Measurements from ENCODE around the gene ASTE1.
"Not testable (repeated sequence)": the region's sequence is repeated elsewhere in the genome, so short reads cannot be mapped to it uniquely, and the experiment has no call there.

The ASTE1 gene

GRCh38 chr3:131008326-131008725 is 18.3 kb downstream of the ASTE1 start:
- no peak for DNase-seq (ENCODE audit: low read depth in 2 of 2)

DNA sequence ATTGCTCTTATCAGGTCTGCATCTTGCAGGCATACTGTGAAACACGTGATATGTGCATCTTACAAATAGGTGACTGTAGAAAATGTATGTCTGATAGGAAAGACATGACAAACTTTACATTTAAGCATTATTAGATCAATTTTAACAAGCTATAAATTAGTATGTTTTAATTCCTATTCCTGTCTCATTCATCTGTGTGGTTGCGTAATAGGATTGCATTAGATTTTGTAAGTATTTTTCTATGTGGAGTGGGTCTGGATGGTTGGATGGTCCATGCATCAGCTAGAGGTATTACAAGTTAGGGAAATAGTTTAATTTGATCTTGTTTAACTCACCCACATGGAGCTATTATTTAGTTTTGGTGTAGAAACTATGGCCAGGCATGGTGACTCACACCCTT is 18.8 kb downstream of the ASTE1 start:
- no peak for DNase-seq (ENCODE audit: low read depth in 2 of 2)

DNA sequence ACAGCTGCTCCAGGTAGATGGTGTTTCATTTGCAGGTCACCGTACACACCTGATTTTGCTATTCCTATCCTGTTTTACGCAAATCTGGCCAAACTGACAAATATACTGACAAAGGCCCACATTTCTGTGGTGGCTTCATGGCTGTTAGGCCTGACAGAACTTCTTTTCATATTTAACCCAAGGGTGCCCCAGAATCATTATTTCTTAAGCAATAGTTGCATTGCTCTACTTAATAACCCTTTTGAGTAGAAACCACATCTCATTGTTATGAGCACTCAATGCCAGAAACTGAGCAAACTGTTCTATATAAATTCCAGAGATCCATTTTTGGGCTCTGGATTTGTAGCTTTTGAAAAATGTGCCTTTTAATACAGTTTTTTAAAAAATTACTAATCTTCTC is 19.4 kb downstream of the ASTE1 start:
- DNase-seq (ENCODE audit: low read depth in 2 of 2) = no peak

- DNase-seq (ENCODE audit: low read depth in 2 of 2) = no peak
Measured at GRCh38 chr3:131004603-131005002, 22.0 kb downstream of the ASTE1 start.

DNA sequence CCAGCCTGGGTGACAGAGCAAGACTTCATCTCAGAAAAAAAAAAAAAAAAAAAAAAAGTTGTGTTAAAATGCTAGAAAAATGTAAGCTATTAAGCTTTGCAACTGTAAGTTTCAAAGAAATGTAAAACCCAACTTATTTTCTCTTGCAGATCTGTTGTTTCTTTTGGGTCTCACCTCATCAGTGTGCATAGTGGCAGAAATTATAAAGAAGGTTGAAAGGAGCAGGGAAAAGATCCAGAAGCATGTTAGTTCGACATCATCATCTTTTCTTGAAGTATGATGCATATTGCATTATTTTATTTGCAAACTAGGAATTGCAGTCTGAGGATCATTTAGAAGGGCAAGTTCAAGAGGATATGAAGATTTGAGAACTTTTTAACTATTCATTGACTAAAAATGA is 25.6 kb downstream of the ASTE1 start:
- DNase-seq (ENCODE audit: low read depth in 2 of 2) = no peak

GRCh38 chr3:130997289-130997688 is 29.3 kb downstream of the ASTE1 start:
- no peak for DNase-seq (ENCODE audit: low read depth in 2 of 2)

GRCh38 chr3:130992344-130992743 is 34.3 kb downstream of the ASTE1 start:
- DNase-seq (ENCODE audit: low read depth in 2 of 2) = no peak

DNA sequence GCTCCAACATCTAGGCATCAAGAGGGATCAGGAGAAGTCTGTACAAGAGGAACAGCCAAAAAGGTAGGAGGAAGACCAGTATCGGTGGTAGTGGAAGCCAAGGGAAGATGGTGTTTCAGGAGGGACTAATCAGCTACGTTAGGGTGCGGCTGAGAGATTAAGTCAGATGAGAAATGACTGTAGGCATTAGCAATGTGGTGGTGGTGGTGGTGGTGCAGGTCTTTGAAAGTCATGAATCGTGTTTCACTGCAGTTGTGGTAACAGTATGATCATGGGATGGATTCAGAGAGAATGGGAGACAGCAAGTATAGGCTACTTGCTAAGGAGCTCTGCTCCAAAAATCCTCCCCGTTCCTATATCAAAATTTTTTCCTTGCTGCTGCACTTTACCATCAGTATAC is 35.5 kb downstream of the ASTE1 start:
- DNase-seq (ENCODE audit: low read depth in 2 of 2) = no peak

GRCh38 chr3:130990282-130990681 is 36.3 kb downstream of the ASTE1 start:
- no peak for DNase-seq (ENCODE audit: low read depth in 2 of 2)

GRCh38 chr3:130981469-130981868 is 45.2 kb downstream of the ASTE1 start:
- no peak for DNase-seq (ENCODE audit: low read depth in 2 of 2)

DNA sequence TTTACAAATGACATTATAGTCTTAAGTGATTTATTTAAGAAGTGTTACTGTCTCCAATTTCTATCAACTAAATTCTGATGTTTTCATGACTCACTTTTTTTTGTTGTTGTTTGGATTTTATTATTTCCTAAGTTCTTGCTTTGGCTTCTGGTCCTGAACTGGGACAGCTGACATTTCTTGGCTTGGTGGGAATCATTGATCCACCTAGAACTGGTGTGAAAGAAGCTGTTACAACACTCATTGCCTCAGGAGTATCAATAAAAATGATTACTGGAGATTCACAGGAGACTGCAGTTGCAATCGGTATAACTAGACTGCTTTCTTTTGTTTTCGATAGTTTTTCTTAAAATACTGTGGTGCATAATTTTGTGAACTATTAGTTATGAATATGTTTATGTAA is 47.5 kb downstream of the ASTE1 start:
- no peak for DNase-seq (ENCODE audit: low read depth in 2 of 2)

DNA sequence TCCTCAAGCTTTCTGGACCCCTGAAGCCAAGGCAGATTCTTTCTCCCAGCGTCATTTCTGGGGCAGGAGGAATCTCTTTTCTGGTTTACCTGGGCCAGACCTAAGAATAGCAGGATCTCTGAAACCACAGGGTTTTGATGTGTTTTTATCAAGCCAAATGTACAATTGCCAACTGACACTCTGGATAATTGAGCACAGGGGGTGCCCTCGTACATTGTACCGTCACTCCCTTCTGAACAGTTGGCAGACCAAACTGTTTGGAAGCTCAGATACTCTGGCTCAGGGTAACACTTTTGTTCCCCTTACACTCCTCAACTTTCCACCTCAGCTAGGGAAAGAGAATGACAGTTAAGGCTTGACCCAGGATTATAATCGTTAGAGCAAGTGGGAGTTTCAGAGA is 49.9 kb downstream of the ASTE1 start:
- no peak for DNase-seq (ENCODE audit: low read depth in 2 of 2)

GRCh38 chr3:130975251-130975650 is 51.4 kb downstream of the ASTE1 start:
- no peak for DNase-seq (ENCODE audit: low read depth in 2 of 2)

GRCh38 chr3:130974201-130974600 is 52.4 kb downstream of the ASTE1 start:
- DNase-seq (ENCODE audit: low read depth in 2 of 2) = no peak

DNA sequence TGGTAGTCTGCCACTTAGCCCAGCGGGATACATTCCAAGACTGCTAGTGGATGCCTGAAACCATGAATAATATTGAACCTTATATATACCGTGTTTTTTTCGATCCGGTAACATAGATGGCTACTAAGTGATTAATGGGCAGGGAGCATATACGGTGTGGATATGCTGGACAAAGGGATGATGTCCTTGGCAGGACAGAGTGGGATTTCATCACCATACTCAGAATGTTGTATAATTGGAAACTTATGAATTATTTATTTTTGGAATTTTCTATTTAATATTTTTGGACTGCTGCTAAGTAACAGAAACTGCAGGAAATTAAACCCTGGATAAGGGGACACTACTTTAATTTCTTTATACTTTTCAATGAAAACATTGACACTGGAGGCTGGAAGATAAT is 53.2 kb downstream of the ASTE1 start:
- no peak for DNase-seq (ENCODE audit: low read depth in 2 of 2)

DNA sequence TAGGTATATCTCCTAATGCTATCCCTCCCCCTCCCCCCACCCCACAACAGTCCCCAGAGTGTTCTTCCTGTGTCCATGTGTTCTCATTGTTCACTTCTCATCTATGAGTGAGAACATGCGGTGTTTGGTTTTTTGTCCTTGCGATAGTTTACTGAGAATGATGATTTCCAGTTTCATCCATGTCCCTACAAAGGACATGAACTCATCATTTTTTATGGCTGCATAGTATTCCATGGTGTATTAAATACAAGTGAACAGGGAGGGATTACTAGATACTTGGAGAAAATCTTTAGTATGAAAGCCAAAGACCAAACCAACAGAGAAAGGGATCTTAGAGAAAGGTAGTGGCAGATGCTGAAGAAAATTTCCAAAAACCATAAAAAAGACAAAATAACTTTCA is 54.0 kb downstream of the ASTE1 start:
- not testable (repeated sequence) for DNase-seq (ENCODE audit: low read depth in 2 of 2)

DNA sequence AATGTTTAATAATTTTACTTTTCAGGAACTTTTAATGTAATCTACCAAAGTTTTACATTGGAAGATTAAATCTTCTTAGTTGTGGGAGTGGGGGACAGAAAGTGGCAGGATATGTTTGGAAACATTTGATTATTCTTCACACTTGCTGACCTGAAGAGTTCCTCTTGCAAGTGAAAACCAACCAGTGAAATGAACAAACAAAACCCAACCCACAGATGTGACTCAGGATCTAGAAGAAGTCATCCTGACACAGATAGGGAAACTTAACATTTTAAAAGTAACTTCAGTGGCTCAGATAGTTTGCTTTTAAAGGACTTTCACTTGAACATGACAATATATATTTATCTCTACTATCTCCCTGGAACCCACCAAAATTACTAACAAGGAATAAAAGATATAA is 55.4 kb downstream of the ASTE1 start:
- no peak for DNase-seq (ENCODE audit: low read depth in 2 of 2)

DNA sequence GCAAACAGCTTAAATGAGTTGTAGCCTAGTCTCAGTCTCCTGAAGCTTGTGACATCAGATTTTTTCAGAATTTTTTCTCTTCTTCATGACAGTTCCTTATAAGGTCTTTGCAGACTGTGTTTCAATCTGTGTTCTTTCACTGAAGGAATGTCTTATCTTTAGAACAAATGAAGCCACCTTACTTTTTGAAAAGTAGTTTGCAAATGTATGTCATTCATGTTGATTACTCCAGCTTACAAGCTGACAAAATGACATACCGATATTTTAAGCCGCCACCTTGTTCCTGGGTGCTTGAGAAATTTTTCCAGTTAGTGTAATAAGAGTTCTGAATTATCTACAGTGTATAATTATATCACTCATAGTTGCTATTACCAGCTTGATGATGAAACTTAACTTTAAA is 57.0 kb downstream of the ASTE1 start:
- DNase-seq (ENCODE audit: low read depth in 2 of 2) = no peak

GRCh38 chr3:130968221-130968620 is 58.4 kb downstream of the ASTE1 start:
- no peak for DNase-seq (ENCODE audit: low read depth in 2 of 2)

DNA sequence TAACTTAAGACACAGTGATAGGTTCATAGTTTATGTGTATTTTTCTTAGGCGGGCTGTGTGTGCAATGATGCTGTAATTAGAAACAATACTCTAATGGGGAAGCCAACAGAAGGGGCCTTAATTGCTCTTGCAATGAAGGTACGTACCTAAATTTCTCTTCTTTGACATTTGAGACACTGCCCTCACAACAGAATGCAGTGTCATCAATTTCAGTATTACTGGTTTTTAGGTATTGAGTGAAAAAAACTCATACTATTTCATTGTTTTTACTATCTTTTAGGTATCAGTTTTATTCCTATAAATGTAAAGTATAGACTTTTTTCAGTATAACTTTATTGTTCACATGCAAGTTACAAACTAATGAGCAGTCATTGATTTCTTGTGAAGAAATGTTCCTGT is 59.3 kb downstream of the ASTE1 start:
- no peak for DNase-seq (ENCODE audit: low read depth in 2 of 2)

GRCh38 chr3:130963878-130964277 is 62.7 kb downstream of the ASTE1 start:
- DNase-seq (ENCODE audit: low read depth in 2 of 2) = no peak
